HT1080 (cell line): ENCODE measurements around the gene MLN. TPM values are rescaled to one million over a fixed set of nuclear protein-coding genes. Genes with fewer than 3 reads are reported as not detected.

Source experiments
- DNase-seq: peaks from one replicate; pipeline ENCODE4 v3.0.0-alpha.2; 2015; ENCODE audit warnings: low read depth
- total RNA-seq: library from RNA; depleted of rRNA; stranded (reverse); fragments of >200 nt; shearing (Covaris generic); gene quantifications from 2 replicates; pipeline ENCODE4 v1.2.3, GENCODE V29; 2014

MLN gene
- total RNA-seq, 1 experiment from 2014 or later = not detected

DNA sequence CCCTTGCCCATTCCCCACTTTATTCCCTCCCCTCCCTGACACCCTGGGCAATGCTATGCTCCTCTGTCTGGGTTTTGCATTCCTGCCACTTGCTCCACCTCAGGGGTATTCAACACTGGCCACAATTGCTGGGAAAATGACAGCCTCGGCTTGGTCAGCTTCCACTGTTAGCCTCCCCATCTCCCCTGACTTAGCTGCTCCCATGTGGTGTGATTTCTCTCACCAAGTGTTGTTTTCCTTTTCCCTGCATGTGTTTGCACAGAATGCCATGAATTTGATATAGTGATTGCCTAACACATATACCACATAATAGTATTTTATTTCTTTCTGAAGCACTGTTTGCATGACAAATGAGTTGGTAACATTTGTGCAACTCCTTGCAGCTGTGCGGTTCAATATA is 13.4 kb downstream of the MLN start:
- DNase-seq = no peak

DNA sequence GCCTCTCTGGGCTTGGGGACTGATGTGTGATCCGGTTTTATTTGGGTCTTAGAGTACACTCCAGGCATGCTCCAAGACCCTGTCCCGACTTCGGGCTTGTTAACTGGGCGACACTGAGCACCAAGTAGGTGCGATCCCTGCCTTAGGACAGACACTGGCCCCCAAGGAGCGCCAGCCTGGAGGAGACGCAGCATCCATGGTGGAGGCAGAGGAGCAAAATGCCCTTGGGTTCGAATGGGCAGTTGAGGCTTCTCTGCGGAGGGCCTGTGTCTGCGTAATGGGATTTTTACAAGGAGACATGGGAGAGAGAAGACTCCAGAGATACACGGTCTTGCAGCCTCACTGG is 14.3 kb downstream of the MLN start:
- DNase-seq = no peak

DNA sequence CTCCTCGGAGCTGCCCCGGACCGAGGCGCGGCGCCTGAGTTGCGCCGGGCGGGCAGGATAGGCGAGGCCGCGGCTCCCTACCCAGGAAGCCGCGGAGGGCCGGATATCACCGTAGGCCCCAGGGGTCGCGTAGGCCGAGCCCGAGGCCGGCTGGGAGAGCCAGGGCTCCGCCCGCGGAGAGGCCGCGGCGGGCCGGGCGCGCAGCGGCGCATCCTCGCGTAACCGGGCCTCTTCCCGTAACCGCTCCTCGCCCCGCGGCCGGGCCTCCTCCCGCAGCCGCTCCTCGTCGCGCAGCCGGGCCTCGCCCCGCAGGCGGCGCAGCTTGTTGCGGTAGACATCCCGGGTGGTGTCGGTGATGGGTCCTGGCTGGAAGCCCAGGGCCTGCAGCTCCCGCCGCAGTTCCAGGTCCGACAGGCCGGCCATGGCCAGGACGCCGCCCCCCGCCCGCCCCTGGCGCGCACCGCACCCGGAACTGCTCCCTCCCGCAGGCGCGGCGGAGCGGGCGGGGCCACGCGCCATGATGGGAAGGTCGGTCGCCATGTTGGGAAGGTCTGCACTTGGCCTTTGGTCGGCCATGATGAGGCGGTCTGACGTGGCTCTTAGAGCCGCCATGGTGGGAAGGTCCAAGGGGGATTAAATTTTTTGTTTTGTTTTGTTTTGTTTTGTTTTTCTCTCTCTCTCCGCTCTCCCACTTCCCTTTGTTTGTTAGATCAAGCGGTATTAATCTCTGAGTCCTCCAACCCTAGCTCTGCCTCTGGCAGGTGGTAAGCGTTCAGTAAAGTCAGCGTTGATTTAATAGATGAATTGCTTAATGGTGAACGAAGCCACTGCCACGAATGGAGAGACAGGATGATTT is 14.9 kb downstream of the MLN start, which contains the start of gene LEMD2:
TSS of gene LEMD2 (minus strand) at position 437 of the 856 bp plus-strand sequence. CDS start at position 423, 14 bp downstream.
- DNase-seq = peak; percentile 90

DNA sequence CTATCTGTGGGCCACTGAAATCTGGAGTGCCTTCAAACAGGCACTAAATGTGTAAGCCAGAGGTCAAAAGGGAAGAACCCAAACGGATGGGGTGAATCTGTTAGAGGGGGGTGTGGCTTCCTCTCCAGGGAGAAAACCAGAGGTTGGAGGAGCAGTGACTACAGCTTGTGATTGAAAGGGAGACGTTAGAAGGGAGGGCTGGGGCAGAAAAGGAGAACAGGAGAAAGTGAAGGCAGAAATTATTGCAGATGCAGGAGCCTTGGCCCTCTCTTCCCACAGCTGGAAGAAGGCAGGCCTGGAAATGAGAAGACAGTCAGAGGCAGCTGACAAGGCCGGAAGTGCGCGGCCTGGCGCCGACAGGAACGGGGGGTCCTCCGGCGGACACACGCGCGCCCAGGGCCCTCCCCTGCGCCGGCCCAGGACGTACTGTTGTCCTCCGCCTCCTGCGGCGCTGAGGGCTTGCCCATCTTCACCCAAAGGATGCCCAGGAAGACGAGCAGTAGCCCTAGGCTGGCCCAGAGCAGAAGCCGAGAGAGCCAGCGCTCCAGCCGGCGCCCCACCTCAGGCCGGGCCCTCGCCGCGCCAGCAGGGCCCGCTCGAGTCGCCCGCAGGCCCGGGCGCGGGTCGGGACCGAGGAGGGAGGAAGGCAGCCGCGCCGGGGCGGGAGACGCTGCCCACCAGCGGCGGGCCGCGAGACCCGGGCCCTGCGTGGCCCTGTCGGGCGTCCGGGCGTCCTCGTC is 15.7 kb downstream of the MLN start:
- DNase-seq = peak; percentile 81

DNA sequence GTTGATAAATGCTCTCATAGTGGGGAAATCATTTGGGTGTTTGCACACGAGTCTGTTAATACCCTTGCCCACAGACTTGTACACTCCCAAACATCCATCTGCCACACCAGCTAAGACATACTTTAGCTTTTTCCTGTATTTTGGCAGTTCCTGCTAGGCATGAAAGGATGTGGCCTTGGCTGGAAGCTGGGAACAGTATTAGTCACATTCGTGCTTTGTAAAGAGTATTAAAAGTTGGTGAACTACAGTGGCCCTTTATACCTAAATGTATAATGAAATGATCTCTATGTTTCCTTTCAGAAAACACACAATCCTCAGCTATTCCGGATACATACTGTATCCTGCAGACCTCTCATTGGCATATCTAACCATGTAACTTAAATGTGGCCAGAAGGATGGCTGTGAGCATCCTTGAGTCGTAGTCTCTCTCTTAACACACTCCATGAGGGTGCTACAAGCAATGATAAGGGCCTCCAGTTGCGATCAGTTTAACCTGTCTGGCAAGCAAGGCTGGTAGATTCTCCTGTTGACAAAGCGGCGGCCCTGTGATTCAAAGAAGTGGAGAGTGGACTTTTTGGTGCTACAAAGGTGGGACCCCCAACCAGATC is 16.4 kb downstream of the MLN start:
- peak; percentile 49 for DNase-seq

DNA sequence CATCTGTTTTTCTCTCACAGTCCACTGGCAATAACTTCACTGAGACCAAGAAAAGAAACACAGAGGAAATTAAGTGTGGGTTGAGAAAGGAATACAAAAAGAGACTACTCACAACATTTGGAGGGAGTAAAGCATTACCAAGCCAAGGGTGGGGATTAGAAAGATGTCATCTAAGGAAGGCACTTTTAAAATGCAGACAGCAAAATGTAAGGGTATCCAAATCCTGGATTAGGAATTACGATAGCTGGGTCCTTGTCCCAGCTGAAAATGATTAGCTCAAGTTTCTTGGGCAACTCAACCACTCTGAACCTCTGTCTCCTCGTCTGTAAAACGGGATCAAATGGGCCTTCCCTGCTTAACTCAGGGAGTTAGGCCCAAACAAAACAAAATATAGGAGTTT is 17.1 kb downstream of the MLN start:
- no peak for DNase-seq

DNA sequence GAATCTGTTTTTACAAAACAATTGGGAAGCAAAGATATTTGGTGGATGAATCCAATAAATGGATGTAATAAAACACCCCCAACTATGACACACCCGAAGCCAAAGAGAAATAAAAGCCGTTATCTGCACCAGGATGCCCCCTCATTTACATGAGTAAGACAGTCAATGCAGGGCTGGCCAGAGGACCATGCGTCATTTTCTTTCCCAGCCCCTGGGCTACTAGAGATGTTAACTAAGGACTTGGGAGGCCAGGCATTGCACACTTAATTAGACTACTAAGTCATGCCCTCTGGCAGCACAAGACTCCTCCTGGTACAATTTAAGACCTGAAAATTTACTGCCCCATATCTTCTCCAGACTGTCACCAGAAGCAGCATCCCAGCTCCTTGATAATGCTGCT is 18.0 kb downstream of the MLN start:
- DNase-seq = peak; percentile 75

DNA sequence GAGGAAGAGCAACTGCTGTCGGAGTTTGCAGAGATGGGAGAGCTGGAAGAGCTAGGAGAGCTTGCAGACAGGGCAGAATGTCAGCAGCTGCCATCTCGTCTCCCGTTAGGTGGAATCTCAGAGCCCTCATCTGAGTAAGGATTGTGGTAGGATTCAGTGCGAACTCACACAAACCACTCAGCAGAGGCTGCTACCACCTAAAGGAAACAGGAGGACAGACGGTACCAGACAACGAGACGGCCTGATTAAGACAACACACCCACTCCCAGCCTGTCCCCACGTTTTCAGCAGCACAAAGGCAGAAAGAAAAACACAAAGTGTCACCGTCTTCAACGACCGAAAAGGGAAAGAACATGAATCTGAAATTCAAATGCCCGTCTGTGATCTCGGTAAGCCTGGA is 19.0 kb downstream of the MLN start:
- no peak for DNase-seq

DNA sequence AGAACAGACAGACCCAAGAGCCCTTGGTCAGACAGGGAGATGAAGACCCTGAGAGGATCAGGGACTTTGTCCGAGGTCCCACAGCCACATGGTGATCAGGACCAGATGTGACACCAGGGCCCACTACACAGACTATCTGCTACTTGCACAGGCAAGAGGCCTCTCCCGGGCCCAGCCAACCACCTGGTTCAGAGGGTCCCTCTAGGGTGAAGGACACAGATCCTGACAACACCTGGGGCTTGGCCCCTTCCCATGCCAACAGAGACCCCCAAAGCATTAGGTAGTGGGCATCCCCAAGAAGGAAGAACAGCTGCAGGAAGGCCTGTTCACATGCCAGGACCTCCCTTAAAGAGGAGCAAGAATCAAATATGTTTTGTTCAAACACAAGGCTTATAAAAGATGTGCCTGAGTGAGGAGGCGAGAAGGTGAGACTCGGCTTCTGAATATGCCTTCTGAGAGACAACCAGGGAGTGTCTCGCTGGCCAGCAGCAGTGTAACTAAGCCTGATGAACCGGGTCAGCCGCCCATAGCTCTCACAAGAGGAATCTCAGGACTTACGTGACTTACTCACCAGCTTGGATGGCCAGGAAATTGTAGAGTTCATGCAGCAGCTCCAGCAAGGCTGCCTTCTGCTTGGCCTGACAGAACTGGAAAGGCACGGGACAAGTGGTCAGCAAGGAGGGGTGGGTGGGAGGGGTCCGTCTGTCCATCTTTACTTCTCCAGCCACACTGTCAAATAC is 19.9 kb downstream of the MLN start:
- DNase-seq = no peak

DNA sequence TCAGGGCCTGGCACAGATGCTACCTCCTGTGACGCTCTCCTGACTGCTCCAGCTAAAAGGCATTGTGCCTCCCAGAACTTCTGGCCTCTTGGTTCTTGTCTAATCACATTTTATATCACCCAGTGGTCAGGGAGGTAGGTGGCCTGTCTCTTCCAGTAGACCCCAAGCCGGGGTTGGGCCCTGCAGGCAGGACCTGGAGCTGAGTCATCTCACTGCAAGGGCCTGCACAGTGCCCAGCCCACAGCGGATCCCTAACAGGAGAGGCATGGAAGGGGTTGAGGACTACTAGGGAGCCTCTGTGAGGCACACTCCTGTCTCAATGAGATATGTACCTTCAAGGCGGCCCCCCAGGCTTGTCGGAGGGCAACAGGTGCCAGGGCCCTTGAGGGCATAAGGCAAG is 21.2 kb downstream of the MLN start:
- DNase-seq = no peak

DNA sequence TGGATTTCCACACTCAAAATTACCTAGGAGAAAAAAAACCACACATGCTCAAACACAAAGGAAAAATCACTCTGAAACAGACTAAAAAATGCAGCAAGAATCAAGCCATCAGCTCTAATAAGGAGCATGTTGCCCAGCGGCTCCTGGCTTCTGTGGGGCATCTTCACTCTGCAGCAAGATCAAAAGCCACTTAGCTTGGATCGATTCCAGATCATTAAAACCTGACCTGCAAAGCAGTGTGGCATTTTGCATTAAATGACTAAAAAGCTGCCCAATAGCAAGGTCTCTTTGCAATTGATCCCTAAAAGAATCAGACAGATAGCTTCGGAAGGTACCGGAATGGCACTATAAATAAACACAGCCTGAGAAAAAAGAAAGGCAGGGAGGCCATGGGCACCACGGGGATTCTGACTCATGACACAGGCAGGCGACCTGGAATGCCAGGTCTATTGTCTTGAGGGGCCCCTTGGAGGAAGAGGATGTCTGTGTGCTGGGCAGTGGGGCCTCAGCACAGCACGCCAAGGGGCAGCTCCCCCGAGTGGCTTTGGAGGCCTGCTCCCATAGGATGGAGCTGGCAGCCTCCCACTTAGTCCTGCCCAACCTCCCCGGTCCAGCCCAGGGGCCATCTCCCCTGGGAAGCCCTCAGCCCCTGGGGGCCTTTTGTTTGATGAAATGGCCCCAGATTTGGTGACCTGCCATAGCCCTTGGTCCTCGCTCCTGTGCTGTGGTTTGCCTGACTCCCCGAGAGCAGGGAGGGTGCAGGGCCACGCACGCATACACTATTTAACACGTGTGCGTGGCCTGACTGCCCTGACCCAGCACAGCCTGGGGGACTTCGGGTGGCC is 22.4 kb downstream of the MLN start:
- DNase-seq = peak; percentile 95

DNA sequence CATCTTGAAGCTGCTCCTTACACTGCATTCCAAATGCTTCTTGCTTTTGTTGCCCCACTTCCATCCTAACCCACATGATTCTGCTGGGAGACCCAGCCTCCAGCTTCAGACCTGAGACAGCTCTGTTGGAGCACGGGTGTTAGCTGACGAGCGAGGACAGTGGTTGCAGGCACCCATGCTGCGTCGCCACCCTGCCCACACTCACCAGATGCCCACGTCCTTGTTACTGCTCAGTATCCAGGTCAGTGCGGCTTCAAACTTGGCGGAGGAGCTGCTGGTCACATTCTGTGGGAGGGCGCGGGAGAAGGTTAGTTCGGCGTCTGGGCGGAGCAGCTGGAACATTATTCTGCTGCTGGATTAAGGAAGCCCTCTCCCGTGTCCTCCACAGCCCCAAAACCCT is 23.9 kb downstream of the MLN start:
- DNase-seq = no peak

DNA sequence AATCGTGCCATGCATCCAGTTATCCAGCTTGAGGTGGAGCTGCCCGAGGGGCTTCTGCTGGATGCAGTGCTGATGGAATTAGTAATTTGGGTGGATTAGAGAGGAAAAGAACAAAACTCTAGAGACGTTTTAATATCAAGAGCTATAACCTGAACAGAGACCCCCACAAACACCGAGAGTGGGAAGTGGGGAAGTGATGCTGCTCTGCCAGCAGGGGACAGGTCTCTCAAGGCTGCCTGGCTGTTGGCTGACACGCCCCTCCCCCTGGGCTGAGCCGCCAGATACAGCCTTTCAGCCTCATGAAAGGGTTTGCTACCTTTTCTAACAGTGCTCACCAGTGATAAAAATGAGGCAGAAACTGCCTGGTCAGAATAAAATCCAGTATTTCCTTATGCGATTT is 24.5 kb downstream of the MLN start:
- no peak for DNase-seq

DNA sequence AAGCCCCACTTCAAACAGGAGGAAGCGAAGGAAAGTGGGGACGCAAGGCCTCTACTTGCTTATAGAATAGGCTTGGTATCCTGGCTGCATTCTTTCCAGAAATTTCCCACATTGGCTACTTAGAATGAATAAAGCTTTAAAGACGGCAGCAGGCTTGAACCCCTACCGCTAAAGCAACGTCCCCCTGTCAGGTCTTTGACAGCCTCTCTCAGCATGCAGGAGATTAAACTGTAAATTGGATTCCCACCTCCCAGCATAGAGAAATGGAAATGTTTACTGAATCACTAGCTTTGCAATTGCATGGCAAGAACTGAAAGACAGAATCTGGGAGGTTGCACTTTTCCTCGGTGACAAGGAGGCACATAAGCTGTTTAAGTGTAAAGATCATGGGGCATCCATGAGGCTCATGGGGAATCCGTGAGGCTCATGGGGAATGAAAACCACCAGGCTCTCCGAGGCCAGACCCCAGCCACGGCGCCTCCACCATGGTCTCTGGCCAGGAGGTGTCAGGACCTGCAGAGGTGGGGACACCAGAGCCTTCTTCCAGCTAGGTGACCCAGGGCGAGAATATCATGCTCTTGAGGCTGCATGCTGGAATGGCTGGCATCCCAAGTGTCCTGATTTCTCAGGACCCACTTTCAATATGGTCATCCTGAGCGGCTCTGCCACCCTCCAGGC is 25.2 kb downstream of the MLN start:
- no peak for DNase-seq

DNA sequence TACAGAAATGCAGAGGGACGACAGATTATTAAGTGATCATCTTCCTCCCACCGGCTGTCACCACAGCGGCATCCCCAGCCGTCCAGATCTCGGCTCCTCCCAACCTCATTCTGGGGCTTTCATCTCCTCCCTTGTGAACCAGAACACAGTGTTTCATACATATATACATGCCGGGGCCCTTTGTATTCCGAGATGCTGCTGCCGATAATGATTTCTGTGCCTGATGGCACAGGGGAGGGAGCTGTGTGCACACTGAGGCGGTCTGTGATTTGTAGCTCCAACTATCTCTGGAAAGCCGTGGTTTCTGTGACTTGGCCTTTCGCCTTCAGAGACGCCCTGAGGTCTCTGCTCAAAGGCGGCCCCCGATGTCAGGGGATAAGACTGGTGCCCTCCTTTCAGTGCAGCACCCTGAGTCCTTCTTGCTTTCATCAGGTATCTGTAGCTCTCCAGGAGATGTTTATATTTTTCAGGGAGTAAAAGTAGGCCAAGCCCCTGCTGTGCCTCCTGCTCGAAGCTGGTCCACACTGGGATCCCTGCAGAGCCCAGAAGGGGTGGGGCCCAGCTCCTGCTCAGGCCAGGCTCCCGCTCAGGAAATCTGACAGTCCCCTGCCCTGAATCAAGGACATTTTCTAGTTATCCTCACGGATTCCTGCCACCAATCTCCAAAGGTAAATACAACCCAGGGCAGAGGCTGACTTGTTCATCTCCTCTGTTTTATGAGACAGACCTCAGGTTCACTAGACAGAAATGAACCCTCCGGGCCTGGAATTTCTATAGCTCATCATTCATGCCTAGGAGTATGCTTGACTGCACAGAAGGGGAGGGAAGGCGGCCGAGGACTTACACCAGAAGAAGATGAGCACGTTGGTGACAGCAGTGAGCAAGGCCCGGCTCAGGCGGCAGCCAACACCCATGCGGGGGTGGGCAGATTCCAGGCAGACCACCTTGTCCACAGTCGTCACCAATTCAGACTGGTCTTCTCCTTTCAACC is 26.1 kb downstream of the MLN start:
- DNase-seq = no peak

DNA sequence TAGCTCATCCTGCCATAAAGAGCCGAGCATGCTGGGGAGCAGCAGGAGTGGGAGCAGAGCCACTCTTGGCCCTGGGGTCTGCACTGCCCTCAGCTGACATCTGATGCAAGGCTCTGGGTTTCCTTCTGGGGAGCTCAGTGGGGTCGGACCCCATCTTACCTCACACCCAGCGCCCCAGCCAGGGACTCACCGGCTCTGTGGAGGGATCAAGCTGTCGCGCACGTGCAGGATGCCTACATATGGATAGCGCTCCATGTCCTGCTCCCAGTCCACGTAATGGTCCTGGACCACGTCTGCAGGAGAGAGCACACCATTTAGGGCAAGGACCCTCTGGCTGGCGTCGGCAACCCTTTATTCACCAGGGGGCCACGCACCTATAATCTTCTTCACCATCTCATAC is 27.0 kb downstream of the MLN start:
- no peak for DNase-seq

DNA sequence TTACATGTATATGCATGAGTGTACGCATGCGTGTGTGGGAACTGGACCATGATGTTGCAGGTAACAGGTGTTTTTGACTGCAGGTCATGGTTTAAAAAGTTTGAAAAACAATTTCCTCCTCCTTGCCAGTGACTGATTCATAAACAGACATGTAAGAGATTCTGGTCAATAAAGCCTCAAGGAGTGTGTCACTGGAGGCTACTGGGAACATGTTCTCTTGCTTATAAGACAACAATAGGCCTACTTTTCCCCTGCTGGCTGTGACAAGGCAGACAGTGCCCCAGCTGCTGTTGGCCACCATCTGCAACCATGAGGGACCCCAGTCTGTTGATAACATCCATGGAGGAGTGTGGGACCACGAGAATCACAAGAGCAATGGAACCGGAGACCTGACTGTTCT is 27.6 kb downstream of the MLN start:
- no peak for DNase-seq

DNA sequence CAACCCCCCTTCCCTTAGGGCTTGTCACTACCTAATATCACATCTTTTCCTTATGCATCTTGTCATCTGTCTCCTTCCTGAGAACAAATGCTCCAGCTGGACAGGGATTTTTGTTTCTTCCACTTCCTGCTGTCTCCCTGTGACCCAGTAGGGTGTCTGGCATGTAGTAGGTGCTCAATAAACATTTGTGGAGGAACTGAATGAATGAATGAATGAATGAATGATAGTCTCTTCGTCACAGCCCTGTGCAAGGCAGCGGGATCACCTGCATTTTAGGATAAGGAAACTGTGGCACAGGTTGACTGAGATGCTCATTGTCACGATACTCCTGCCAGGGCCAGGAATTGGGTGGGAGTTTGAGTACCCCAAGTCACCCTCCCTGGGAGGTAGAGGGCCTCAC is 29.0 kb downstream of the MLN start:
- no peak for DNase-seq

DNA sequence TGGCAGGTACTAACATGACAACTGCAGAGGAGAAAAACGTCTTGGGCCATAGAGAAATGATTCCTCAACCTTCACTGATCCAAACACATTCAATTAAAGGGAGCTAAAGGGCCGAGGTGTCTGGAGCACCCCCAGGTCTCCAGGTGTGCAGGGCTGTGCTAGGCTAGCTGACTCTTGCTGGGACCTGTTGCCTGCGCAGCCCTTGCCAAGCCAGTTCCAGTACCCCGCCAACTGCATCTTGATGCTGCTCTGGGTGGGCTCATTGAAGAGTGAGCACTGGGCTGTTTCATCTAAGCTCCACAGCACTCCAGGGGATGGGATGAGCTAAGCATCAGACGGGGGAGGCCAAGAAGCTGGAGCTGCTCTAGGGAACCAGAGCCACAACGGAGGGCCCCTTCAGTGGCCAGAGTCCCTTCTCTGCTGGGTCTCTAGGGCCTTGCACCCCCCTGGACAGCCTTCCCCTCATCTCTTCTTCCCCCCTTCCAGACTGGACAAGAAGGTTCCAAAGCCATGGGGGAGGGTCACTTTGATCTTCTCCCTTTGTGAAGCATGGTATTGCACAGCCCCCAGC is 30.8 kb downstream of the MLN start:
- no peak for DNase-seq
